K562 (cell line): ENCODE results near the gene CMPK1. TPM values are rescaled to one million over a fixed set of nuclear protein-coding genes. Genes with fewer than 3 reads are reported as not detected.

ENCODE experiments used
- CBFA2T3 ChIP-seq: fragments of 450-650 bp; IDR thresholded peaks from 2 replicates; pipeline ENCODE4 v1.6.1; 2017
- HMGN3 ChIP-seq: IDR thresholded peaks from 2 replicates; pipeline ENCODE4 v1.6.1; 2011; ENCODE audit warnings: borderline replicate concordance, low read depth, mild to moderate bottlenecking, mixed read lengths, low read length; ENCODE audit not compliant: insufficient read length; ENCODE audit errors: extremely low read depth
- HSF4 ChIP-seq: fragments of 250-450 bp; sonication (Bioruptor Pico); IDR thresholded peaks from 2 replicates; pipeline ENCODE4 v2.1.2; 2022; ENCODE audit warnings: mild to moderate bottlenecking, moderate library complexity, borderline replicate concordance
- JUNB ChIP-seq: fragments of 450-650 bp; formaldehyde crosslinking; conservative IDR thresholded peaks from 2 replicates; pipeline ENCODE4 v1.4.0; 2020; ENCODE audit warnings: mild to moderate bottlenecking
- ZNF24 ChIP-seq: fragments of 450-650 bp; IDR thresholded peaks from 2 replicates; pipeline ENCODE4 v1.6.1; 2016
- polyA plus RNA-seq, 8 experiments: library from polyadenylated mRNA; depleted of rRNA in 4 of 8; stranded (reverse) in 5 of 8; unstranded in 3 of 8; fragments of >200 nt; fragmentation: Nextera tagmentation in 2 of 8; fragmentation: Illumina TruSeq in 1 of 8; extraction: Ambion mirVana in 2 of 8; extraction: Trizol in 1 of 8; gene quantifications; 2 replicates each; pipeline versions ENCODE4 v1.2.1 to v1.2.3, GENCODE V29; 2011 to 2014; ENCODE audit warnings: inconsistent platforms in 1 of 8, missing spikeins in 1 of 8
- total RNA-seq, 7 experiments: library from RNA; depleted of rRNA in 6 of 7; stranded (reverse); fragments of >200 nt in 6 of 7; fragmentation: Illumina TruSeq in 2 of 7; extraction: Trizol in 2 of 7; gene quantifications; 2 replicates each; pipeline versions ENCODE4 v1.2.1 to v1.2.3, GENCODE V29; 2011 to 2021; ENCODE audit warnings: low replicate concordance in 1 of 7
- TF ChIP-seq, protein P1 (sequence below): fragments of 250-450 bp; sonication (Bioruptor Pico); IDR thresholded peaks from 2 replicates; pipeline ENCODE4 v1.5.0; 2021; ENCODE audit warnings: mild to moderate bottlenecking, moderate library complexity
- TF ChIP-seq, protein P2 (sequence below): sonication (generic); formaldehyde crosslinking; IDR thresholded peaks from 2 replicates; pipeline ENCODE4 v1.8.0; 2023; ENCODE audit warnings: mild to moderate bottlenecking, missing genetic modification reagents
- TF ChIP-seq, protein P3 (sequence below): sonication (generic); formaldehyde crosslinking; IDR thresholded peaks from 2 replicates; pipeline ENCODE4 v1.8.0; 2023; ENCODE audit warnings: missing genetic modification reagents, mild to moderate bottlenecking, borderline replicate concordance
- TF ChIP-seq, protein P4 (sequence below): fragments of 150-350 bp; IDR thresholded peaks from 2 replicates; pipeline ENCODE4 v1.6.1; 2014; ENCODE audit warnings: low read depth, mild to moderate bottlenecking, low read length, borderline replicate concordance

The CMPK1 gene
- total and polyA plus RNA-seq, 9 of the 15 experiments (the other 6 are each of a cell fraction or from before 2014, with no cell fraction given) = 54.5 to 197 (median 116) TPM

DNA sequence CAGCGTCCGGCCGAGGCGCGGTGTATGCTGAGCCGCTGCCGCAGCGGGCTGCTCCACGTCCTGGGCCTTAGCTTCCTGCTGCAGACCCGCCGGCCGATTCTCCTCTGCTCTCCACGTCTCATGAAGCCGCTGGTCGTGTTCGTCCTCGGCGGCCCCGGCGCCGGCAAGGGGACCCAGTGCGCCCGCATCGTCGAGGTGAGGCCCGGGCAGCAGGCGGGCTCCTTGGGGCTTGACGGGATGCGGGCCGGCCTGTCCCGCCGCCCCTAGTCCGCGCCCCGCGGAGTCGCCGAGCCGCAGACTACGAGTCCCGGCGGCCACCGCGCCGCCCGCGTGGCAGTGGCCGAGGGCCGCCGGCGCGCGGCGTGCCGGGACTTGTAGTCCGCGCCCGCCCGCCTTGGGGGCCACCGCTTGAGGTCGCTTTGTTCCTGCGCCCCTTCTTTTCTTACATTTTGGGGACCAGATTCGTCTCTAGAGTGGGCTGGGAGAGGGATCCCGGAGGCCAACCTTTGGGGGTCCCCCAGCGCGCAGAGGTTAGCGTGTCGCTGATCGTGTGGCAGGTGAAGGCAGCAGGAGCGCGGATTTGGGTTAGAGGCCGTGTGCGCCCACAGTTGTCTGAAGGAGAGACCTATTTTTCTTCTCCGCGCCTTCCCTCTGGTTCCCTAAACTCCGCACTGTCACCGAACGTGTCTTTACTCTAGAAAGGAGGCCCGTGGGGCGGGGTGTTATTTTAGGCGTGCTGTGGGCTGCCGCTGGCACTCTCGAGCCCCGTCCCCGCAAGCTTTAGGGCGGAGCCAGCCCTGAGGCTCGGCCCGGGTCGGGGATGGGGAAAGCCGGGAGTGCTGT is 553 bp downstream of the CMPK1 start (continued):
- no peak for TF ChIP-seq HSF4 (CRISPR knock-in tag)
- TF ChIP-seq, protein P1, sequence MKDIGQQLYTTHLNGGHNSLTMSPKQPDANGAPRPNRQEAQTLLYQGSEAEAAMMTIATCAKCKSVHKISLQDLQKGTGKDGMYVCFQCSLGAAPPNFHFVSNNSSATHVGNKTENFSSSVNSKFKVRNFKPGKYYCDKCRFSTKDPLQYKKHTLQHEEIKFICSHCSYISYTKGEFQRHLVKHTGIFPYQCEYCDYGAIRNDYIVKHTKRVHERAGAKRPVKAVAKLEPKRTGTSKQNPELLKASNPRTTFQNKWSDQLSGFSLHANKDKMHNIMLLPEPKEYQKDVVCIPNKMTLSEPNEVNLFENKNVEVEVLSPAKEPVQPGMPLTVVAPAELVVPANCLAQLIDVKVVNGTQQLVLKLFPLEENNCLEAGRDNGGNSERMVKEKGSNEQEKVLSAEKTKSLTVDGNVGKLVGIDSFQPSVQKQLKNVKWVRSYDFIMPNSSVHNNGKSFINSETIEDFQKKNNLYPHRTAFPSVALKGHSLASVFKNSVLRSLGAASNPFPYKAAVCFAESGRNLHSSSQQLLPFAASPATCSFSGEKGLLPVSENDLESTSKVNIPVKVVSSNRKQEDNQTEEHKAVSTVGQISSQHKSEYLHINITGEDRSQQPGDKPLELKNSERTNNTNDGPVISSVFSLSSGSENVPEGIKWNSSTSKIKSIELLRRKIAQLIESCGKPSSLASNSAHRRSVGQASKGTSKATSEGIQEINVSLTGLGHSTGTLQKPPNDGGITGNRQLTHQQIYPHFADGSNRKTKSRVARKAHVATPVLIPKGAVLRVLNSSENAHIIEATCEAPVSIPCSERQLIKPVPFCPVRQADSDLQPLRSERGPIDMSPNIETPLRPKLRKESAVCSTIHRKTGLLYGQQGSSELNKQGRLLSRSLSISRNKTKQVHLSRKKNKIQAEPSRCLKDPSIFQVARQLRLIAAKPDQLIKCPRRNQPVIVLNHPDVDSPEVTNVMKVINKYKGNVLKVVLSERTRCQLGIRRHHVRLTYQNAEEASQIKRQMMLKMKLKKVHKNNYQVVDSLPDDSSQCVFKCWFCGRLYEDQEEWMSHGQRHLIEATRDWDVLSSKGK (CRISPR knock-in tag) = no peak
- TF ChIP-seq CBFA2T3 = no peak
- TF ChIP-seq, protein P2, sequence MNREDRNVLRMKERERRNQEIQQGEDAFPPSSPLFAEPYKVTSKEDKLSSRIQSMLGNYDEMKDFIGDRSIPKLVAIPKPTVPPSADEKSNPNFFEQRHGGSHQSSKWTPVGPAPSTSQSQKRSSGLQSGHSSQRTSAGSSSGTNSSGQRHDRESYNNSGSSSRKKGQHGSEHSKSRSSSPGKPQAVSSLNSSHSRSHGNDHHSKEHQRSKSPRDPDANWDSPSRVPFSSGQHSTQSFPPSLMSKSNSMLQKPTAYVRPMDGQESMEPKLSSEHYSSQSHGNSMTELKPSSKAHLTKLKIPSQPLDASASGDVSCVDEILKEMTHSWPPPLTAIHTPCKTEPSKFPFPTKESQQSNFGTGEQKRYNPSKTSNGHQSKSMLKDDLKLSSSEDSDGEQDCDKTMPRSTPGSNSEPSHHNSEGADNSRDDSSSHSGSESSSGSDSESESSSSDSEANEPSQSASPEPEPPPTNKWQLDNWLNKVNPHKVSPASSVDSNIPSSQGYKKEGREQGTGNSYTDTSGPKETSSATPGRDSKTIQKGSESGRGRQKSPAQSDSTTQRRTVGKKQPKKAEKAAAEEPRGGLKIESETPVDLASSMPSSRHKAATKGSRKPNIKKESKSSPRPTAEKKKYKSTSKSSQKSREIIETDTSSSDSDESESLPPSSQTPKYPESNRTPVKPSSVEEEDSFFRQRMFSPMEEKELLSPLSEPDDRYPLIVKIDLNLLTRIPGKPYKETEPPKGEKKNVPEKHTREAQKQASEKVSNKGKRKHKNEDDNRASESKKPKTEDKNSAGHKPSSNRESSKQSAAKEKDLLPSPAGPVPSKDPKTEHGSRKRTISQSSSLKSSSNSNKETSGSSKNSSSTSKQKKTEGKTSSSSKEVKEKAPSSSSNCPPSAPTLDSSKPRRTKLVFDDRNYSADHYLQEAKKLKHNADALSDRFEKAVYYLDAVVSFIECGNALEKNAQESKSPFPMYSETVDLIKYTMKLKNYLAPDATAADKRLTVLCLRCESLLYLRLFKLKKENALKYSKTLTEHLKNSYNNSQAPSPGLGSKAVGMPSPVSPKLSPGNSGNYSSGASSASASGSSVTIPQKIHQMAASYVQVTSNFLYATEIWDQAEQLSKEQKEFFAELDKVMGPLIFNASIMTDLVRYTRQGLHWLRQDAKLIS = peak; percentile 89
- TF ChIP-seq, protein P3, sequence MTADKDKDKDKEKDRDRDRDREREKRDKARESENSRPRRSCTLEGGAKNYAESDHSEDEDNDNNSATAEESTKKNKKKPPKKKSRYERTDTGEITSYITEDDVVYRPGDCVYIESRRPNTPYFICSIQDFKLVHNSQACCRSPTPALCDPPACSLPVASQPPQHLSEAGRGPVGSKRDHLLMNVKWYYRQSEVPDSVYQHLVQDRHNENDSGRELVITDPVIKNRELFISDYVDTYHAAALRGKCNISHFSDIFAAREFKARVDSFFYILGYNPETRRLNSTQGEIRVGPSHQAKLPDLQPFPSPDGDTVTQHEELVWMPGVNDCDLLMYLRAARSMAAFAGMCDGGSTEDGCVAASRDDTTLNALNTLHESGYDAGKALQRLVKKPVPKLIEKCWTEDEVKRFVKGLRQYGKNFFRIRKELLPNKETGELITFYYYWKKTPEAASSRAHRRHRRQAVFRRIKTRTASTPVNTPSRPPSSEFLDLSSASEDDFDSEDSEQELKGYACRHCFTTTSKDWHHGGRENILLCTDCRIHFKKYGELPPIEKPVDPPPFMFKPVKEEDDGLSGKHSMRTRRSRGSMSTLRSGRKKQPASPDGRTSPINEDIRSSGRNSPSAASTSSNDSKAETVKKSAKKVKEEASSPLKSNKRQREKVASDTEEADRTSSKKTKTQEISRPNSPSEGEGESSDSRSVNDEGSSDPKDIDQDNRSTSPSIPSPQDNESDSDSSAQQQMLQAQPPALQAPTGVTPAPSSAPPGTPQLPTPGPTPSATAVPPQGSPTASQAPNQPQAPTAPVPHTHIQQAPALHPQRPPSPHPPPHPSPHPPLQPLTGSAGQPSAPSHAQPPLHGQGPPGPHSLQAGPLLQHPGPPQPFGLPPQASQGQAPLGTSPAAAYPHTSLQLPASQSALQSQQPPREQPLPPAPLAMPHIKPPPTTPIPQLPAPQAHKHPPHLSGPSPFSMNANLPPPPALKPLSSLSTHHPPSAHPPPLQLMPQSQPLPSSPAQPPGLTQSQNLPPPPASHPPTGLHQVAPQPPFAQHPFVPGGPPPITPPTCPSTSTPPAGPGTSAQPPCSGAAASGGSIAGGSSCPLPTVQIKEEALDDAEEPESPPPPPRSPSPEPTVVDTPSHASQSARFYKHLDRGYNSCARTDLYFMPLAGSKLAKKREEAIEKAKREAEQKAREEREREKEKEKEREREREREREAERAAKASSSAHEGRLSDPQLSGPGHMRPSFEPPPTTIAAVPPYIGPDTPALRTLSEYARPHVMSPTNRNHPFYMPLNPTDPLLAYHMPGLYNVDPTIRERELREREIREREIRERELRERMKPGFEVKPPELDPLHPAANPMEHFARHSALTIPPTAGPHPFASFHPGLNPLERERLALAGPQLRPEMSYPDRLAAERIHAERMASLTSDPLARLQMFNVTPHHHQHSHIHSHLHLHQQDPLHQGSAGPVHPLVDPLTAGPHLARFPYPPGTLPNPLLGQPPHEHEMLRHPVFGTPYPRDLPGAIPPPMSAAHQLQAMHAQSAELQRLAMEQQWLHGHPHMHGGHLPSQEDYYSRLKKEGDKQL (CRISPR knock-in tag) = peak; percentile 37; the same call in 1 of the 2 replicates
- no peak for TF ChIP-seq JUNB (CRISPR knock-in tag)
- peak; percentile 84 for TF ChIP-seq HMGN3
- no peak for TF ChIP-seq ZNF24
- TF ChIP-seq, protein P4, sequence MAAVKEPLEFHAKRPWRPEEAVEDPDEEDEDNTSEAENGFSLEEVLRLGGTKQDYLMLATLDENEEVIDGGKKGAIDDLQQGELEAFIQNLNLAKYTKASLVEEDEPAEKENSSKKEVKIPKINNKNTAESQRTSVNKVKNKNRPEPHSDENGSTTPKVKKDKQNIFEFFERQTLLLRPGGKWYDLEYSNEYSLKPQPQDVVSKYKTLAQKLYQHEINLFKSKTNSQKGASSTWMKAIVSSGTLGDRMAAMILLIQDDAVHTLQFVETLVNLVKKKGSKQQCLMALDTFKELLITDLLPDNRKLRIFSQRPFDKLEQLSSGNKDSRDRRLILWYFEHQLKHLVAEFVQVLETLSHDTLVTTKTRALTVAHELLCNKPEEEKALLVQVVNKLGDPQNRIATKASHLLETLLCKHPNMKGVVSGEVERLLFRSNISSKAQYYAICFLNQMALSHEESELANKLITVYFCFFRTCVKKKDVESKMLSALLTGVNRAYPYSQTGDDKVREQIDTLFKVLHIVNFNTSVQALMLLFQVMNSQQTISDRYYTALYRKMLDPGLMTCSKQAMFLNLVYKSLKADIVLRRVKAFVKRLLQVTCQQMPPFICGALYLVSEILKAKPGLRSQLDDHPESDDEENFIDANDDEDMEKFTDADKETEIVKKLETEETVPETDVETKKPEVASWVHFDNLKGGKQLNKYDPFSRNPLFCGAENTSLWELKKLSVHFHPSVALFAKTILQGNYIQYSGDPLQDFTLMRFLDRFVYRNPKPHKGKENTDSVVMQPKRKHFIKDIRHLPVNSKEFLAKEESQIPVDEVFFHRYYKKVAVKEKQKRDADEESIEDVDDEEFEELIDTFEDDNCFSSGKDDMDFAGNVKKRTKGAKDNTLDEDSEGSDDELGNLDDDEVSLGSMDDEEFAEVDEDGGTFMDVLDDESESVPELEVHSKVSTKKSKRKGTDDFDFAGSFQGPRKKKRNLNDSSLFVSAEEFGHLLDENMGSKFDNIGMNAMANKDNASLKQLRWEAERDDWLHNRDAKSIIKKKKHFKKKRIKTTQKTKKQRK = no peak
